Measurements from ENCODE around the gene CENPT.

Gene CENPT

GRCh38 chr16:67782567-67783352 lies 64.7 kb downstream of the CENPT start:
- H3K4me3 Mint-ChIP-seq: no peak overlapping the region
- no peak overlapping the region for H3K27ac Mint-ChIP-seq
- peaks cover 45% of the 10 kb centered on the region for H3K4me1 Mint-ChIP-seq
- DNase-seq (no peak), ATAC-seq (no peak)
- no peaks in the 10 kb centered on the region for H3K27me3 Mint-ChIP-seq
- no peaks in the 10 kb centered on the region for H3K9me3 Mint-ChIP-seq

GRCh38 chr16:67781565-67781921 lies 66.0 kb downstream of the CENPT start:
- DNase-seq (no peak), ATAC-seq (peak; percentile 81)
- H3K4me3 Mint-ChIP-seq: no peak overlapping the region
- peak overlapping the region; percentile 0 to 63 for H3K27ac Mint-ChIP-seq
- H3K9me3 Mint-ChIP-seq: no peaks in the 10 kb centered on the region
- H3K4me1 Mint-ChIP-seq: peaks cover 44% of the 10 kb centered on the region
- no peaks in the 10 kb centered on the region for H3K27me3 Mint-ChIP-seq

DNA sequence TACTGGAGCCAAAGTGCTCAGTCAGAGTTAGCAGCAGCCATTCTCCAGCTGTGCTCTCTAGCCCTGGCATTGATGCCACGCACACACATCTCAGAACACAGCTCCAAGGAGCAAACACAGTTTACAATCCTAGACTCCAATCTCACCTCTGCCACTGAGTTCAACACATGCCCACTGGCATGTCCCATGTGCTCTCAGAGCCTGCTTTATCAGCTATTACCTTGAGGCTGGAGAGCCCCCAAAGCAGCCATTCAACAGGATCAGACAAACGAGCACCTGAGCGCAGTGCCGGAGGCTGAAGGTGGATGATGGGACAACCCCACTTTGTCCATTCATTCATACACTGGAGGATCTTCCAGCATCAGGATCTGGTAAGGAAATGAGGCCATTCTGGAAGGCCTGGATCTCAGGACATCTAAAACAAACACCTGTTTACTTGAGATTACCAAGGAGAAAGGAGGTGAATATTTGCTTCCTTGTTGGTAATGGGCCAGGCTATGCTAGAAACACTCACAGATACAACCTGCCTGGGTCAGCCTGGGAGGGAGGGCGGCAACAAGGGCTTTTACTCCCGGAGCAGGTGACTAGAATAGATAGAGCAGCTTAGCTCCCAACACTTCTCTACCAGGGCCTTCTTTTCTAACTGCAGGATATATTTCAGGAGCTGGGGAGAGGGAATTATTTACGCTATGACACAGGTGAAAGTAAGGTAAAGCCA lies 66.5 kb downstream of the CENPT start:
- DNase-seq (no peak), ATAC-seq (peak; percentile 18)
- Mint-ChIP-seq H3K4me1 (peaks cover 41% of the 10 kb centered on the region), H3K27me3 (no peaks in the 10 kb centered on the region), H3K9me3 (no peaks in the 10 kb centered on the region), H3K27ac (peak overlapping the region; percentile 57 to 63), H3K4me3 (no peak overlapping the region)

- peaks cover 43% of the 10 kb centered on the region for H3K4me1 Mint-ChIP-seq
- no peaks in the 10 kb centered on the region for H3K27me3 Mint-ChIP-seq
- H3K9me3 Mint-ChIP-seq: no peaks in the 10 kb centered on the region
- H3K27ac Mint-ChIP-seq: peak overlapping the region; percentile 68 to 87
- DNase-seq (no peak), ATAC-seq (peak; percentile 64)
- H3K4me3 Mint-ChIP-seq: no peak overlapping the region
Measured at GRCh38 chr16:67779256-67780014, 68.1 kb downstream of the CENPT start.
